Measurements from ENCODE around the gene TLE5. TPM values are rescaled to one million over a fixed set of nuclear protein-coding genes. Genes with fewer than 3 reads are reported as not detected.

TLE5 gene
- polyA plus RNA-seq, 3 donors = 27.5 to 309 (median 34.4) TPM

DNA sequence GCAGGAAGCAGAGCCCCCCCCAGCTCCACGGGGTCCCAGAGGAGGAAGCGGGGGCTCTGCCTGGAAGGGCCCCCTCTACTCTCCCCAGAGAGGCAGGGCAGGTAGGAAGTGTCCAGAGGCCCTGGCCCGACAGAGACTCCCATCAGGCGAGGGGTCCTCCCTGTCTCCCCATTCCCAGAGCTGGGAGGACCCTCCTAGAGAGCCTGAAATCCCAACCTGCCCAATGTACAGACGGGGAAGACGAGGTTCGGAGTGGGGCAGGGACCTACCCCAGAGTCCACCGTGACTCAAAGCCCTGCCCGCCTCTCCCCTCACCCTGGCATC lies 34.4 kb downstream of the TLE5 start:
- TF ChIP-seq, protein P1, sequence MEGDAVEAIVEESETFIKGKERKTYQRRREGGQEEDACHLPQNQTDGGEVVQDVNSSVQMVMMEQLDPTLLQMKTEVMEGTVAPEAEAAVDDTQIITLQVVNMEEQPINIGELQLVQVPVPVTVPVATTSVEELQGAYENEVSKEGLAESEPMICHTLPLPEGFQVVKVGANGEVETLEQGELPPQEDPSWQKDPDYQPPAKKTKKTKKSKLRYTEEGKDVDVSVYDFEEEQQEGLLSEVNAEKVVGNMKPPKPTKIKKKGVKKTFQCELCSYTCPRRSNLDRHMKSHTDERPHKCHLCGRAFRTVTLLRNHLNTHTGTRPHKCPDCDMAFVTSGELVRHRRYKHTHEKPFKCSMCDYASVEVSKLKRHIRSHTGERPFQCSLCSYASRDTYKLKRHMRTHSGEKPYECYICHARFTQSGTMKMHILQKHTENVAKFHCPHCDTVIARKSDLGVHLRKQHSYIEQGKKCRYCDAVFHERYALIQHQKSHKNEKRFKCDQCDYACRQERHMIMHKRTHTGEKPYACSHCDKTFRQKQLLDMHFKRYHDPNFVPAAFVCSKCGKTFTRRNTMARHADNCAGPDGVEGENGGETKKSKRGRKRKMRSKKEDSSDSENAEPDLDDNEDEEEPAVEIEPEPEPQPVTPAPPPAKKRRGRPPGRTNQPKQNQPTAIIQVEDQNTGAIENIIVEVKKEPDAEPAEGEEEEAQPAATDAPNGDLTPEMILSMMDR (IDR thresholded peaks at IDR 0.05) = no peak
- H3K27ac Mint-ChIP-seq = no peak overlapping the region

DNA sequence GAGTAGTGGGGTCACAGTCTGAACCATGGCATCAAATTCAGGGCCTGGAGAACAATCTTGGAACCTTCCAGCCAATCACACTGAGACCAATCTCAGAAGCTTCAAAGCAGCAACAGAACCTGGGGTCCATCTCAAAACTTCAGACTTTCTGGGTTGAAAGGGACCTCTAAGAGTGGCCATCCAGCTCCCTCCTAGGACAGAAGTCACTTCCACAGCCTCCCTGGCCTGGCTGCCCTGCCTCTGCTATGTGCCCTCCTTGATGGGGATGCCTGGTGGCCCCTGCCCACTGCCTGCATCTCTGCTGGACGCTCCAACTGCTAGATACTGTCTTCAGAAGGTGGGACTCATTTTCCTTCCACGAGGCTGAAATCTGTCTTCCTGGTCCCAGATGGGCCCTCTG lies 35.0 kb downstream of the TLE5 start:
- WGBS (ENCODE audit: insufficient coverage) = 89% methylated on average over 2 of the region's 2 CpGs
- intact Hi-C loops (cut with micrococcal nuclease) = no loop called here
- H3K4me3 Mint-ChIP-seq = peak overlapping the region in 1 of 2 donors; percentile 59
- Histone ChIP-seq H2AFZ (ENCODE audit: insufficient read depth, low read depth, low read length, poor library complexity, severe bottlenecking) (no peak overlapping the region), H3K9ac (ENCODE audit: insufficient read depth, low read length, poor library complexity, severe bottlenecking) (no peak overlapping the region), H3K79me2 (ENCODE audit: insufficient read depth, low read length) (no peaks in the 10 kb centered on the region), H3K36me3 (replicated peaks in 1 of 2; ENCODE audit: control insufficient read depth in 1 of 2, insufficient read depth in 2 of 2, low read length in 2 of 2) (no peaks in the 10 kb centered on the region), H3K4me1 (ENCODE audit: control insufficient read depth in 1 of 2, insufficient read depth in 2 of 2, low read length in 2 of 2) (peaks cover 3 to 4% of the 10 kb centered on the region in 2 donors), H3K27me3 (ENCODE audit: control insufficient read depth in 2 of 2, insufficient read depth in 2 of 2, low read length in 2 of 2) (peaks cover 47 to 77% of the 10 kb centered on the region in 2 donors), H3K4me2 (replicated peaks; ENCODE audit: extremely low read depth, low read length, poor library complexity, severe bottlenecking) (no peak overlapping the region), H3K4me3 (replicated peaks in 1 of 3; ENCODE audit: low read depth in 2 of 3, low read length in 3 of 3) (no peak overlapping the region), H3K27ac (ENCODE audit: low read depth in 1 of 2, low read length in 2 of 2) (no peak overlapping the region), H3K9me3 (replicated peaks in 1 of 2; ENCODE audit: control insufficient read depth in 1 of 2, insufficient read depth in 1 of 2, low read length in 2 of 2) (peaks cover 0 to 30% of the 10 kb centered on the region in 2 donors), H4K20me1 (ENCODE audit: insufficient read depth, low read length) (no peaks in the 10 kb centered on the region)
- peaks cover 0 to 25% (median 12%) of the 10 kb centered on the region in 7 donors for H3K9me3 Mint-ChIP-seq
- peaks cover 1% of the 10 kb centered on the region for H3K4me1 Mint-ChIP-seq
- peaks cover 0 to 8% of the 10 kb centered on the region in 2 donors for H3K36me3 Mint-ChIP-seq
- peaks cover 72 to 94% (median 91%) of the 10 kb centered on the region in 3 donors for H3K27me3 Mint-ChIP-seq (ENCODE audit: low read depth in 3 of 3)
- H3K27ac Mint-ChIP-seq = peak overlapping the region in 1 of 7 donors; percentile 50
- DNase-seq = no peak
- TF ChIP-seq, protein P1 (IDR thresholded peaks at IDR 0.05) = no peak

More for the DNA sequence above, 34.4 kb downstream of the TLE5 start:
- H3K36me3 Mint-ChIP-seq = peaks cover 0 to 8% of the 10 kb centered on the region in 2 donors
- H3K4me3 Mint-ChIP-seq = peak overlapping the region in 1 of 2 donors; percentile 59
- 72% methylated on average over 6 of the region's 9 CpGs for WGBS (ENCODE audit: insufficient coverage)
- Histone ChIP-seq H3K79me2 (ENCODE audit: insufficient read depth, low read length) (no peaks in the 10 kb centered on the region), H3K27me3 (ENCODE audit: control insufficient read depth in 2 of 2, insufficient read depth in 2 of 2, low read length in 2 of 2) (peaks cover 47 to 83% of the 10 kb centered on the region in 2 donors), H3K27ac (ENCODE audit: low read depth in 1 of 2, low read length in 2 of 2) (no peak overlapping the region), H3K4me3 (replicated peaks in 1 of 3; ENCODE audit: low read depth in 2 of 3, low read length in 3 of 3) (no peak overlapping the region), H3K36me3 (replicated peaks in 1 of 2; ENCODE audit: control insufficient read depth in 1 of 2, insufficient read depth in 2 of 2, low read length in 2 of 2) (no peaks in the 10 kb centered on the region), H2AFZ (ENCODE audit: insufficient read depth, low read depth, low read length, poor library complexity, severe bottlenecking) (no peak overlapping the region), H4K20me1 (ENCODE audit: insufficient read depth, low read length) (no peaks in the 10 kb centered on the region), H3K9ac (ENCODE audit: insufficient read depth, low read length, poor library complexity, severe bottlenecking) (no peak overlapping the region), H3K4me1 (ENCODE audit: control insufficient read depth in 1 of 2, insufficient read depth in 2 of 2, low read length in 2 of 2) (peaks cover 3 to 4% of the 10 kb centered on the region in 2 donors), H3K9me3 (replicated peaks in 1 of 2; ENCODE audit: control insufficient read depth in 1 of 2, insufficient read depth in 1 of 2, low read length in 2 of 2) (peaks cover 0 to 30% of the 10 kb centered on the region in 2 donors), H3K4me2 (replicated peaks; ENCODE audit: extremely low read depth, low read length, poor library complexity, severe bottlenecking) (no peak overlapping the region)
- H3K4me1 Mint-ChIP-seq = peaks cover 1% of the 10 kb centered on the region
- no peak for DNase-seq
- peaks cover 0 to 25% (median 12%) of the 10 kb centered on the region in 7 donors for H3K9me3 Mint-ChIP-seq
- intact Hi-C loops (cut with micrococcal nuclease) = no loop called here
- peaks cover 77 to 96% (median 96%) of the 10 kb centered on the region in 3 donors for H3K27me3 Mint-ChIP-seq (ENCODE audit: low read depth in 3 of 3)
